ENCODE results near the gene S100A7. TPM values are rescaled to one million over a fixed set of nuclear protein-coding genes. Genes with fewer than 3 reads are reported as not detected.

S100A7 gene
- total and polyA plus RNA-seq, 2 of the 8 experiments (the other 6 are each of a cell fraction or from before 2014, with no cell fraction given) = not detected

GRCh38 chr1:153438599-153438998 lies 21.9 kb downstream of the S100A7 start:
- H3K36me3 ChIP-seq (ENCODE audit: control insufficient read depth in 2 of 4, insufficient read depth in 4 of 4, low read length in 3 of 4) = no peaks in the 10 kb centered on the region
- DNase-seq (ENCODE audit: low read depth in 1 of 2, low spot score in 2 of 2) (no peak), FAIRE-seq (no peak)
- no peak overlapping the region for H2AK5ac ChIP-seq (ENCODE audit: low read depth, low read length)
- ChIA-PET CTCF (ENCODE audit: partially characterized antibody) (interaction anchor here (1.9 kb wide), 1 partner anchor 9 kb away, joined by 5 read pairs; no protein-coding TSS in a partner anchor), POLR2A (ENCODE audit: partially characterized antibody) (no interaction called here)
- H2BK20ac ChIP-seq (ENCODE audit: low read length) = no peak overlapping the region
- no peaks in the 10 kb centered on the region for H3K23me2 ChIP-seq (ENCODE audit: low read depth, low read length)
- H4K91ac ChIP-seq (replicated peaks; ENCODE audit: insufficient read length, low read length) = no peak overlapping the region
- no peak overlapping the region for H3K4me2 ChIP-seq (ENCODE audit: insufficient read depth in 1 of 2, low read depth in 2 of 2, low read length in 2 of 2)
- no peaks in the 10 kb centered on the region for H3K4me1 ChIP-seq (replicated peaks in 1 of 4; ENCODE audit: control insufficient read depth in 3 of 4, insufficient read depth in 4 of 4, low read length in 3 of 4)
- H3K9ac ChIP-seq (replicated peaks in 1 of 4; ENCODE audit: extremely low read depth in 1 of 4, low read depth in 3 of 4, low read length in 3 of 4) = no peak overlapping the region
- WGBS, 2 experiments (ENCODE audit: extremely low coverage in 1 of 2, insufficient coverage in 1 of 2, insufficient read length in 1 of 2, insufficient replicate concordance in 2 of 2, low coverage in 1 of 2, low lambda C conversion rate in 2 of 2, missing lambda C conversion rate in 1 of 2) = 91% methylated on average over 7 of the region's 7 CpGs; no CpG with 5 or more reads in 1 of the 2 experiments
- no peaks in the 10 kb centered on the region for H3K79me1 ChIP-seq (ENCODE audit: low read depth, low read length)
- TF ChIP-seq CBX5 (IDR thresholded peaks at IDR 0.05; ENCODE audit: low read depth, low read length) = no peak
- TF ChIP-seq SP1 (IDR thresholded peaks at IDR 0.05; ENCODE audit: low read depth, low read length) = no peak
- no peak for TF ChIP-seq RXRA (IDR thresholded peaks at IDR 0.05; ENCODE audit: insufficient read depth, low read depth, low read length)
- no peak for TF ChIP-seq POLR2A (IDR thresholded peaks at IDR 0.05; ENCODE audit: control extremely low read depth in 1 of 2, low read depth in 2 of 2, low read length in 2 of 2)
- no peak for TF ChIP-seq NRF1 (IDR thresholded peaks at IDR 0.05; ENCODE audit: low read depth, low read length)
- no peak for TF ChIP-seq POLR2AphosphoS5 (IDR thresholded peaks at IDR 0.05; ENCODE audit: low read depth, low read length)
- no peaks in the 10 kb centered on the region for H4K20me1 ChIP-seq (replicated peaks in 1 of 2; ENCODE audit: control insufficient read depth in 1 of 2, insufficient read depth in 2 of 2, low read length in 2 of 2)
- H2BK12ac ChIP-seq (ENCODE audit: low read depth, low read length) = no peak overlapping the region
- no peak overlapping the region for H2BK15ac ChIP-seq (ENCODE audit: low read length)
- H3K27me3 ChIP-seq (replicated peaks in 1 of 4; ENCODE audit: control insufficient read depth in 3 of 4, extremely low read depth in 1 of 4, insufficient read depth in 3 of 4, low read length in 3 of 4) = no peaks in the 10 kb centered on the region
- no peak overlapping the region for H4K8ac ChIP-seq (ENCODE audit: extremely low read depth, insufficient read depth, low read length)
- no peak overlapping the region for H2BK120ac ChIP-seq (replicated peaks; ENCODE audit: low read depth, low read length)
- H3K4ac ChIP-seq (replicated peaks; ENCODE audit: insufficient read length, low read depth, low read length) = no peak overlapping the region
- H3K4me3 ChIP-seq (ENCODE audit: extremely low read depth in 1 of 4, insufficient read depth in 2 of 4, low read depth in 3 of 4, low read length in 4 of 4) = no peak overlapping the region
- H3K23ac ChIP-seq (ENCODE audit: insufficient read length) = no peak overlapping the region
- H3K14ac ChIP-seq (ENCODE audit: insufficient read length) = no peak overlapping the region
- H2BK5ac ChIP-seq (ENCODE audit: low read depth, low read length) = no peak overlapping the region
- H3K9me3 ChIP-seq (ENCODE audit: insufficient read depth in 2 of 2, low read depth in 1 of 2, low read length in 1 of 2) = 0 out of 4 replicates have a peak, but pooled peaks cover 0 to 2% of the 10 kb centered on the region in 2 experiments
- H4K5ac ChIP-seq (ENCODE audit: insufficient read length, low read depth, low read length) = no peak overlapping the region
- H3K79me2 ChIP-seq (ENCODE audit: control insufficient read depth in 1 of 2, insufficient read depth in 2 of 2, low read length in 2 of 2) = no peaks in the 10 kb centered on the region
- no peak overlapping the region for H3K56ac ChIP-seq (replicated peaks; ENCODE audit: insufficient read length, low read depth, low read length)
- H3K18ac ChIP-seq (ENCODE audit: extremely low read depth, low read length) = no peak overlapping the region
- no peak overlapping the region for H2AFZ ChIP-seq (ENCODE audit: low read length)
- H3K27ac ChIP-seq (ENCODE audit: low read depth, low read length) = no peak overlapping the region

Measured in H1 (cell line).